GM12865 (cell line): ENCODE data around the gene HELZ.

Source experiments
- DNase-seq: peaks from one replicate; pipeline ENCODE4 v3.0.0; 2010; ENCODE audit warnings: low read depth
- H3K4me3 ChIP-seq: 2 replicates; pipeline ENCODE4 v1.5.1; 2011; ENCODE audit warnings: mild to moderate bottlenecking, low read depth, low read length, control low read depth
- CTCF ChIP-seq: IDR thresholded peaks from 2 replicates; pipeline ENCODE4 v1.5.1; 2011; ENCODE audit warnings: low read length, control low read depth, low read depth, inconsistent platforms; ENCODE audit not compliant: insufficient read depth; ENCODE audit errors: missing control alignments

HELZ gene

GRCh38 chr17:67024736-67025135 lies 220.3 kb downstream of the HELZ start:
- no peak for TF ChIP-seq CTCF
- H3K4me3 ChIP-seq = no peak overlapping the region
- no peak for DNase-seq

- no peak for TF ChIP-seq CTCF
- H3K4me3 ChIP-seq = no peak overlapping the region
- no peak for DNase-seq
Measured at GRCh38 chr17:67022451-67022810, 222.6 kb downstream of the HELZ start.

GRCh38 chr17:67021743-67022450 lies 223.1 kb downstream of the HELZ start:
- no peak for DNase-seq
- no peak for TF ChIP-seq CTCF
- no peak overlapping the region for H3K4me3 ChIP-seq

GRCh38 chr17:67021196-67021595 lies 223.8 kb downstream of the HELZ start:
- no peak for TF ChIP-seq CTCF
- DNase-seq = no peak
- no peak overlapping the region for H3K4me3 ChIP-seq
